A549 (cell line): ENCODE measurements around the gene SCRN1.

ENCODE experiments used
- CTCF ChIP-seq: fragments of >200 bp; sonication (Bioruptor Twin); formaldehyde crosslinking; IDR thresholded peaks from 3 replicates; pipeline ENCODE4 v1.5.1; 2016
- MAZ ChIP-seq: fragments of 150-350 bp; IDR thresholded peaks from 2 replicates; pipeline ENCODE4 v1.6.1; 2014; ENCODE audit warnings: antibody characterized with exemption, low read depth, low read length, borderline replicate concordance
- RARB ChIP-seq: fragments of 250-450 bp; sonication (Bioruptor Pico); IDR thresholded peaks from 2 replicates; pipeline ENCODE4 v1.8.0; 2021; ENCODE audit warnings: mild to moderate bottlenecking, moderate library complexity
- TFCP2L1 ChIP-seq: fragments of 250-450 bp; sonication (Bioruptor Pico); IDR thresholded peaks from 2 replicates; pipeline ENCODE4 v1.5.0; 2021; ENCODE audit warnings: mild to moderate bottlenecking

DNA sequence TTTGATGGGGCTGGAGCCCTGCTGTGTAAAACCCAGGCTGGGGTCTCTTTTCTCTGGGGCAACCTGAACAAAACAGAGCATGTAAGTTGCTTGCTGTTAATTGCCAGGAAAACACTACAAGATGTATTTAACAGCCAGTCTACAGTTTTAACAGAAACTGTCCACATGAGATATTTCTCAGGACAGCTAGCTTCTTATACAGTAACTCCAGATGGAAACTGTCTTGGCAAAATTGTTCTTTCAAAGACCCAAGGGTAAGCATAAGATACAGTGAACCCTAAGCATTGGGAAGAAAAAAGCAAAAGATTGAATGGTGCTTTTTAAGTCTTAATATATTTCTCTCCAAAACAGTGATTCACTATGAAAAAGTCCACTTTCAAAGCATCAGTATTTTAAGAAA is 28.9 kb upstream of the SCRN1 start:
- TF ChIP-seq RARB (CRISPR knock-in tag) = no peak
- TF ChIP-seq MAZ = no peak
- no peak for TF ChIP-seq TFCP2L1
- no peak for TF ChIP-seq CTCF
